Non-pigmented ciliary epithelial cell (primary cell): ENCODE data around the gene RABGAP1L.
"Not testable (repeated sequence)": the region's sequence is repeated elsewhere in the genome, so short reads cannot be mapped to it uniquely, and the experiment has no call there.

Experiments
- DNase-seq: peaks from one replicate; pipeline ENCODE4 v3.0.0-alpha.2; 2010; ENCODE audit warnings: low read depth

Gene RABGAP1L

GRCh38 chr1:174998569-174999215 is 839.4 kb downstream of the RABGAP1L start:
- no peak for DNase-seq

DNA sequence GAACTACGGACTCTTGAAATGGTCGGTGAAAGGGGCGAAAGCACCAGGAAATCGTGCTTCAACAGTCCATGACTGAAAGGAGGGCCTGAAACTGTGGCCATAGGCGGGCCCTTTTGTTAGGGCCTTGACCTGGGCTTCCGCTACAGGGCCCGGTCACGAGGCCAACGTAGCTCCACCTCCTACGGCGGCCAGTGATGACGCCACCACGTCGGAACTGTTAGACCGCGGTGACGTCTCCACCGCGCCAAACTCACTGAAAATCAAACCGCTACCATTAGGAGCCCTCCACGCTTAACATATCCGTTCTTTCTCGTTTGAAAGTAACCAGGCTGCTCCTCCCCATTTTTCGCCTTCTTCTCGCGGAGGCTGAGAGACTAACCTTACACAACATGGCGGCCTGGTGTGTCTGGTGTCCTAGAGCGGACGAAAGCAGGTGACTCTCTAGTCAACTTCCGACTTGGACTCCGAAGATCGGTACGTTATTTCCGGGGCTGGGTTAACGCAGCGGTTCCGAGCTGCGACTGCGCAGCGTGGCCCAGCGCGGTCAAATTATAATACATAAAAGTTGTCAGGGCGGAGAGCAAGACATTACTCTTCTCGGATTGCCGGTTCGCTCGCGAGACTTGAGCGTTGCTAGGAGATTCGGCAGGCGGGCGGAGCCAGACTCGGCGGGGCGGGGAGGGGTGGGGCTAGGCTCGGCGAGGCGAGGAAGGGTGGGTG is 840.1 kb downstream of the RABGAP1L start:
- peak; percentile 97 for DNase-seq

DNA sequence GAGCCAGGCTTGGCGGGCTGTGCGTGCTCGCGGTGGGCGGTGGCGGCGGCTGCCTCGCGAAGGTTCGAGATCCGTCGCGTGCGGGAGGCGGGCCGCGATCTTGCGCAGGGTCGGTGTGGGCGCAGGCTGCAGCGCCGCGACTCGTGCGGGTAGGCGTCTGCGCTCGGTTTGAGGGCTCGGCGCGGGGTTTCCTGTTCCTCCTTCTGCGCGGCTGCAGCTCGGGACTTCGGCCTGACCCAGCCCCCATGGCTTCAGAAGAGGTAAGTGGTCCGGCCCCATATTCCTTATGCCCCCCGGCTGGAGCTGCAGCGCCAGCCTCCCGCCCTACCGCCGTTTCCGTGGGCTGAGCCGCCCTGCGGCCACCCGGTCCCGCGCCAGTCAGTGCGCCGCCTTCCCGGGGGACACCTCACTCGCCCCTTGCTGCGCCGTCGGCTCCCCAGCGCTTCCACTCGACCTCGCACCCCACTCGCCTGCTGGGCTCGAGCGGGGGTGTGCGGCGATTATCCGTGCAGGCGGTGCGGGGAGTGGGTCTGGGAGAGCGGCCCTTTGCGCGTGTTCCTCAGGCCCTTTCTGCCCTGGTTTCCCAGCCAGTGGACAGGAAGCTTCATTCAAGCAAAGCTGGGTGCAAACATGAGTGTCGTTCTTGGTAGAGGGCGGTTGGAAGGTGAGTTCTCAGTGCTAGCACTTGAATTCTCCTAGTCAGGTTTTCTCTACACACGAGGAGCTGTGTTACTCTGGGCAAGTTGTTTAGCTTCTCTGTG is 840.8 kb downstream of the RABGAP1L start, which contains the start of gene CACYBP:
TSS of gene CACYBP (plus strand) at position 12 of the 761 bp plus-strand sequence. CDS start at position 246, 234 bp downstream.
- DNase-seq: no peak

DNA sequence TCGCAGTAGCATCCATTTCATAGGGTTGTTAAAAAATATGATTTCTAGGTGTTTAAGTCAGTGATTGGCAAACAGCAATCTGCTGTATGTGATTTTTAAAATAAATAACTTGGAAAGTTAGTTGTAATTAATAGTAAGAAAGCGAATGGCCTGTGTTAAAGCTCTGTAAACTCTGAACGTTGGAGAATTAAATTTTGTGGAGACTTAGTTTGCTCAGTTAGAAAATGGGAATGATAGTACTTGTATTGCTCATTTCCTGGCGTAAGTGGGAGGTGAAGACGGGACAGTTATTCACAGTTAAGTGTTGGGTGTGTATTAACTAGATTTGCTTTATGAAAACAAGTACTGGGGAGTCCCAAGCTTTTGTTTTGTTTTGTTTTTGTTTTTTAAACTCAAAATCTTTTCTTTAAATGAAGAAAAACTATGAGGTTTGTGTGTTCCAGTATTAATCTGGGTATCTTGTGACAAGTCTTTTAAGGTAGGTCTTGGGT is 841.4 kb downstream of the RABGAP1L start:
- no peak for DNase-seq

GRCh38 chr1:175002910-175003517 is 843.7 kb downstream of the RABGAP1L start:
- DNase-seq: no peak

GRCh38 chr1:175003521-175003920 is 844.2 kb downstream of the RABGAP1L start:
- no peak for DNase-seq

GRCh38 chr1:175005085-175005783 is 845.9 kb downstream of the RABGAP1L start:
- DNase-seq: no peak

DNA sequence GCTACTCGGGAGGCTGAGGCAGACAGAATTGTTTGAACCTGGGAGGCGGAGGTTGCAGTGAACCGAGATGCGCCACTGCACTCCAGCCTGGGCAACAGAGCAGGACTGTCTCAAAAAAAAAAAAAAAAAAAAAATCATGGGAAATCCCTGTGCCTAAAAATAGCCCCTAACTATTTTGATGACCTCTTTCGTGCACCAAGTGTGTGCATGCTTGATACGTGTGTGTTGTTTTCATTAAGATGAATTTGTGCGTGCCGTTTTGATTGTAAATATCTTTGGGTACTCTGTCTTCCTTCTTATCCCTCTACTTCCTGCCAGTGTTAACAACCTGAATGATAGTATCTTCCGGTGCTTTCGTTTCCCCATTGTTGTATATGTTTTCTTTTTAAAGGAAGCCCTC is 850.2 kb downstream of the RABGAP1L start:
- no peak for DNase-seq

DNA sequence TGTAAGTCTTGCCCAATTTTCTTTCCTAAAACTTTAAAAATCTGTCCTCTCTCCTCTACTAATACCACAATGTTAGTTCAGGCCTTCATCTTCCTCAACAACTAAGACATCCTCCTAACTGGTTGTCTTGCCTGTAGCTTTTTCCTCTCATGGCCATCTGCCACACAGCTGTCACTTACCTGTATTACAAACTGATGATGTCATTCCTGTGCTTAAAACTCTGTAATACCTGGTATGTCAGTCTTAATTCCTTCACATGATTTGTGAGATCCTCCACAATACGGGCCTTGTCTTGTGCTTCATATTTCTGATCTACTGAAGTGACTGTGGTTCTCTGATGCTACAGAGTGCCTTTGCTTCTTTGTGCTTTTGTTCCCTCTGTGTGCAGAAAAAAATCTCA is 854.1 kb downstream of the RABGAP1L start:
- no peak for DNase-seq

DNA sequence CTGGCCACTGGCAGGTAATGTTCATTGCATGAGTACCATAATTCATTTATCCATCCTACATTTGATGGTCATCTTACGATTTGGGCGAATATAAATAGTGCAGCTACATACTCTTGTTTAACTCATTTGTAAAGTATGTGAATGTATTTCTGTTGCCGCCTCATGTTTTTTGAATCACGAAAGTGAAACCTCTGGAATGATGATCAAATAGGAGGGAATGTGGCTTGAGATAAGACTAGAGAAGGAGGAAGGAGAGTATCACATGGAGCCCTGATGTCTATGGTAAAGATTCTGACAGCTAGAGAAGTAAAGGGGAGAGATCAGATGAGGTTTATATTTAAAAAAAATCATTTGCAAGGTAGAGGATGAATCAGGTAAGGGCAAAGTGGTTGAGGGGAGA is 855.9 kb downstream of the RABGAP1L start:
- peak; percentile 78 for DNase-seq

DNA sequence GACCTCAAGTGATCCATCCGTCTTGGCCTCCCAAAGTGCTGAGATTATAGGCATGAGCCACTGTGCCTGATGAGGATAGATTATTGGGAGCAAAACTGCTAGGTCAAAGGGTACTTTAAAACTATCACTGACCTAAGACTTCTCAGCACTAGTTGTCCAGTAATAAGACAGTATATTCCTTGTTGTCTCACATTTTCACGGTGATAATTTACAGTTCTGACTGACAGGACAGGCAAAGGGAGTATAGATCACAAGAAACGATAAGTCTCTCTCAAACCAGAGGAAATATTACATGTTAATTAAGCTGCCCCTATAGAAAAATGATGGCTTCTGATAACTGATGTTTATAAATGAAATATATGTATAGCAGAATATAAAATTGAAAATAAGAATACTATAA is 860.2 kb downstream of the RABGAP1L start:
- DNase-seq: no peak

DNA sequence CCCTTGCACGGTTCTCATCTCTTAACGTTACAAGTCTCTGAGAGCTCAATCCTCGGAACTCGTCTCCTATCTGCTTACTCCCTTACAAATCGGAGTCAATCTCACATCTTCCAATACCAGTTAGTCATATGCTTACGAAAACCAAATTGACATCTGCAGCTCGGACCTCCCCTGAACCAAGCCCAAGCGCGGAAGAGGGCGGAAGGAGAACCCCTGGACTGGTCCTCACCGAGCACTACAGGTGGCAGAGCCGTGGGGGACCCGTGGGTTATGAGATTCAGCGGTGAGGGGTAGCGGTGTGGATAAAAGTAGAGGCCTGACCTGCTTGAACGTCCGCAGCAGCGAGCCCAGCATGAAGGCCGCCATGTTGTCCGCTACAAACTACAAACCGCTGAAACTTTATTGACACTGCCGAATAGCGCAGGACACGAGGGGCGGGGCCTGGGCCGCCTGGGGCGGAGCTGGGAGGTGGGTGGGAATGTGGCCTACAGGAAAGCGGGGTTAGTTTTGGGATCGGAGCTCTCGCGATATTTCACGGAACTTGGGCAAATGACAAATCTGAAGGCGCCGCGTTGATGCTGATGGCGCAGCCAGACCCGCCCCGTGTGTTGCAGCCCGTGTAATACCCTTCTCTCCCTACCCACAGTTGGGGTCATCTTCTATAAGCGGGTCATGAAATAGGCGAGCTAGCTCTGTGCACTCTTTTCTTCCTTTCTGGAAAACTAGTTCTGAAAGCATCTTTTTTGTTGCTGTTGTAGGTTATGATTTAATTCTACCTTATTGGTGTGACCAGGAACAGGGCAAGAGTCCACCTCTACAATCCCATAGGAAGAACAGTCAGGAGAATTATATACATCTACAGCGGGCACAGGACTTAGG is 864.0 kb downstream of the RABGAP1L start, which contains the start of gene MRPS14:
TSS of gene MRPS14 (minus strand) at position 383 of the 879 bp plus-strand sequence. CDS start at position 366, 17 bp downstream.
- DNase-seq: peak; percentile 96

DNA sequence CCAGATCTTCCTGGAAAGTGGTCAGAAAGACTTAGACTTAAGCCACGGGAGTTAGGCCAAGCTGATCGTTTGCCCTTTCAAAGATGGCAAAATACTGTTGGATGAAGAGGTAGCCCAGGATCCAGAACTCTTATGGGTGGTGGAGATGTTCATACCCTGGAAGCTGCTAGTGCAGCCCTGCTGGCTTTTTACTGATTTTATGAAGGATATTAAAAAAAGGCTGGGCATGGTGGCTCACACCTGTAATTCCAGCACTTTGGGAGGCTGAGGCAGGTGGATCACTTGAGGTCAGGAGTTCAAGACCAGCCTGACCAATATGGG is 864.6 kb downstream of the RABGAP1L start:
- DNase-seq: not testable (repeated sequence)

GRCh38 chr1:175024773-175025172 is 865.5 kb downstream of the RABGAP1L start:
- no peak for DNase-seq

- no peak for DNase-seq
Observed at GRCh38 chr1:175033953-175034352, 874.6 kb downstream of the RABGAP1L start.

DNA sequence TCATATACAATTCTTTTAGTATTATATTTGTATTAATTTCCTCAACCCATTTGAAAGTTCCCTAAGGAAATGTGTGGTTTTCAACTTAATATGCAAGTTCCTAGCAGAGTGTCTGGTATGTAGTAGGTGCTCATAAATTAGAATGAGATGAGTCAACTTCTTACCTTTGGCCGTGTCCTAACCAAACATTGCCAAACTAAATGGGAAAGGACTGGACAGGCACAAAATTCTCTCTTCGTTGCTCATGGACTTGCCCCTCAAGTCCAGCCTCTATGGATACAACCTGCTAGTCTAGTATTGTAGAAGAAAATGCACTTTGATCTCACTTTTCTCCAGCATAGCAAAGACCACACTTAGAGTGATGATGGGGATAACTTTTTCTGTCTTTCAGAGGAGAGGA is 875.5 kb downstream of the RABGAP1L start:
- no peak for DNase-seq

DNA sequence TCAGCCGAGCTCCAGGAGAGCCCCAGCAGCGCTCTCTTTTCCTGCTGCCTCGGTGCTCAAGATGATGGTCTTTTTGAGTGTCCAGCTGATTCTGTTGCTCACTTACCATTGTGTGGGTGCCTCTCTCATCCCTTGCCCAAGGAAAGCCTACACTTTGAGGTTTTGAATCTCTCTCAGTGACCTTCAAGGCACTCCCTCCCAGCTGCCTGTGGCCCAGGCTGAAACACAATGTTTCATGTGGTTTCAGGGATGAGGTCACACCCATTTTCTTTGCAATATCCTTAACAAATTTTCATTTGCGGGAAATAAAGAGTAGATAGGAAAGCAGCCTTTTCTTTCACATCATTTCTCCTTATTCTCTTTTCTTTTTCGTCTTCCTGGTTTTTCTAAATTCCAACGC is 876.5 kb downstream of the RABGAP1L start:
- DNase-seq: no peak

DNA sequence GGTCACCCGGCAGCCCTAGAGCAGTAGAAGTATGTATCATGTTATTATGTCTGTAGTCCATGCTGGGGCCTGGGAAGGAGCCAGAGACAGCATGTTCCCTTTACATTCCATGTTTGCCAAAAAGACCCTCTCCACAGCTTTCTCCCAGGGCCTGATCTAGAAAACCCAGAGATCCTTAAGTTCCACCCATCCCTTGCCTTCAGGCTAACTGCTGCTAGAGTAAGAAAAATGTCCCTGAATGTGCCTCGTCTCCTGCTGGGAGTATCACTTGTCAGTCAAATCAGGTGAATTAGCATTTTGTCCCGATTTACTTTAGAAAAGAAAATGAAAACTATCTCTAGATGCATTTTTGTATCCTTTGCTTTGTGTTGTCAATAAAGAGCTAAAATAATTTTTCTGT is 877.2 kb downstream of the RABGAP1L start:
- DNase-seq: no peak

DNA sequence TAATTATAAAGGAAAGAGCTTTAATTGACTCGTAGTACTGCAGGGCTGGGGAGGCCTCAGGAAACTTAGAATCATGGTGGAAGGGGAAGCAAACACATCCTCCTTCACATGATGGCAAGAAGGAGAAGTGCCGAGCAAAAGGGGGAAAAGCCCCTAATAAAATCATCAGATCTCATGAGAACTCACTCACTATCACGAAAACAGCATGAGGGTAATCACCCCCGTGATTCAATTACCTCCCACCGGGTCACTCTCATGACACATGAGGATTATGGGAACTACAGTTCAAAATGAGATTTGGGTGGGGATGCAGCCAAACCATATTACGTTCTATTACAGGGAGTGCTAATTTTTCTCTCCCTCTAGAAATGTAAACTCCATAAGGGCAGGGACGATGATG is 878.1 kb downstream of the RABGAP1L start:
- DNase-seq: no peak

- DNase-seq: no peak
Observed at GRCh38 chr1:175040324-175040879, 881.1 kb downstream of the RABGAP1L start.
